WTC11 (cell line): ENCODE measurements around the gene LAMB4.

Experiments
- CBFB ChIP-seq: sonication (generic); formaldehyde crosslinking; IDR thresholded peaks from 2 replicates; pipeline ENCODE4 v1.8.1; 2022; ENCODE audit warnings: mild to moderate bottlenecking, low read depth, missing genetic modification reagents
- CTCF ChIP-seq: fragments of 200-600 bp; IDR thresholded peaks from 2 replicates; pipeline ENCODE4 v1.8.0; 2022; ENCODE audit warnings: antibody characterized with exemption
- ETV6 ChIP-seq: sonication (generic); formaldehyde crosslinking; IDR thresholded peaks from 2 replicates; pipeline ENCODE4 v1.8.1; 2022; ENCODE audit warnings: mild to moderate bottlenecking, missing genetic modification reagents
- FOXJ3 ChIP-seq: sonication (generic); formaldehyde crosslinking; IDR thresholded peaks from 2 replicates; pipeline ENCODE4 v1.9.0; 2021; ENCODE audit warnings: missing genetic modification reagents, mild to moderate bottlenecking, borderline replicate concordance
- TEAD4 ChIP-seq: sonication (generic); formaldehyde crosslinking; IDR thresholded peaks from 2 replicates; pipeline ENCODE4 v1.8.0; 2022; ENCODE audit warnings: mild to moderate bottlenecking, missing genetic modification reagents
- TP53 ChIP-seq: sonication (generic); formaldehyde crosslinking; IDR thresholded peaks from 2 replicates; pipeline ENCODE4 v1.8.1; 2023; ENCODE audit warnings: mild to moderate bottlenecking, missing genetic modification reagents
- ZNF423 ChIP-seq: fragments of 250-450 bp; sonication (Bioruptor Pico); IDR thresholded peaks from 2 replicates; pipeline ENCODE4 v2.1.2; 2022; ENCODE audit warnings: mild to moderate bottlenecking, moderate library complexity

- no peak for TF ChIP-seq CTCF
- TF ChIP-seq CBFB (CRISPR knock-in tag), result no peak
- no peak for TF ChIP-seq TP53 (CRISPR knock-in tag)
- TF ChIP-seq ZNF423 (CRISPR knock-in tag), result no peak
- TF ChIP-seq ETV6, result no peak
- no peak for TF ChIP-seq TEAD4 (CRISPR knock-in tag)
- TF ChIP-seq FOXJ3 (CRISPR knock-in tag), result no peak
Measured at GRCh38 chr7:108046952-108047506, 83.1 kb downstream of the LAMB4 start.
